Astrocyte (in vitro differentiated cells and primary cell): ENCODE data around the gene IL1RAPL2. TPM values are rescaled to one million over a fixed set of nuclear protein-coding genes. Genes with fewer than 3 reads are reported as not detected.

Experiments
- DNase-seq: peaks from one replicate; pipeline ENCODE4 v3.0.0-alpha.2; 2010; ENCODE audit warnings: low read depth
- FAIRE-seq: peaks from 2 replicates; lab custom pipeline; 2011; peaks lifted over from hg19 to GRCh38; lab: Jason Lieb, UNC
- H2AFZ ChIP-seq: 2 replicates; pipeline ENCODE4 v1.6.0; 2012; ENCODE audit warnings: low read depth, low read length, inconsistent platforms
- H3K27ac ChIP-seq: 2 replicates; pipeline ENCODE4 v1.5.1; 2011; ENCODE audit warnings: low read depth, low read length, inconsistent platforms
- H3K27me3 ChIP-seq: 2 replicates; pipeline ENCODE4 v1.6.0; 2011; ENCODE audit warnings: low read length, inconsistent platforms; ENCODE audit not compliant: insufficient read depth
- H3K36me3 ChIP-seq: 2 replicates; pipeline ENCODE4 v1.5.1; 2011; ENCODE audit warnings: low read length, inconsistent platforms; ENCODE audit not compliant: insufficient read depth
- H3K4me1 ChIP-seq: 2 replicates; pipeline ENCODE4 v1.5.1; 2011; ENCODE audit warnings: low read length, inconsistent platforms; ENCODE audit not compliant: insufficient read depth
- H3K4me2 ChIP-seq: 2 replicates; pipeline ENCODE4 v1.6.0; 2012; ENCODE audit warnings: low read length, inconsistent platforms
- H3K4me3 ChIP-seq: 2 replicates; pipeline ENCODE4 v1.5.1; 2011; ENCODE audit warnings: low read depth, mild to moderate bottlenecking, low read length, inconsistent platforms; ENCODE audit not compliant: insufficient read depth
- H3K79me2 ChIP-seq: 2 replicates; pipeline ENCODE4 v1.6.0; 2012; ENCODE audit warnings: mild to moderate bottlenecking, low read length, inconsistent platforms; ENCODE audit not compliant: insufficient read depth
- H3K9ac ChIP-seq: 2 replicates; pipeline ENCODE4 v1.6.0; 2012; ENCODE audit warnings: mild to moderate bottlenecking, low read length, inconsistent platforms
- H3K9me3 ChIP-seq: 2 replicates; pipeline ENCODE4 v1.5.1; 2012; ENCODE audit warnings: low read depth, mild to moderate bottlenecking, low read length, inconsistent platforms; ENCODE audit not compliant: insufficient read depth
- H4K20me1 ChIP-seq: 2 replicates; pipeline ENCODE4 v1.6.0; 2012; ENCODE audit warnings: low read length, inconsistent platforms; ENCODE audit not compliant: insufficient read depth
- H3K27ac Mint-ChIP-seq: one replicate; pipeline ENCODE4 v1.8.0; 2021; ENCODE audit warnings: mild to moderate bottlenecking, mixed read lengths; ENCODE audit not compliant: unreplicated experiment
- H3K27me3 Mint-ChIP-seq: one replicate; pipeline ENCODE4 v1.8.0; 2021; ENCODE audit warnings: low read depth, mixed read lengths; ENCODE audit not compliant: unreplicated experiment
- H3K36me3 Mint-ChIP-seq: one replicate; pipeline ENCODE4 v1.8.0; 2021; ENCODE audit warnings: low read depth, mixed read lengths; ENCODE audit not compliant: unreplicated experiment
- H3K4me1 Mint-ChIP-seq: one replicate; pipeline ENCODE4 v1.8.0; 2021; ENCODE audit warnings: low read depth, mixed read lengths; ENCODE audit not compliant: unreplicated experiment
- H3K4me3 Mint-ChIP-seq: one replicate; pipeline ENCODE4 v1.8.0; 2021; ENCODE audit warnings: mild to moderate bottlenecking, moderate library complexity, mixed read lengths; ENCODE audit not compliant: unreplicated experiment
- H3K9me3 Mint-ChIP-seq: one replicate; pipeline ENCODE4 v1.8.0; 2021; ENCODE audit warnings: mild to moderate bottlenecking, mixed read lengths; ENCODE audit not compliant: unreplicated experiment
- EZH2 ChIP-seq: IDR thresholded peaks from 2 replicates; pipeline ENCODE4 v1.6.1; 2012; ENCODE audit warnings: mild to moderate bottlenecking, low read length, inconsistent platforms; ENCODE audit not compliant: insufficient read depth
- total RNA-seq: library from RNA; stranded (reverse); gene quantifications from 2 replicates; pipeline ENCODE4 v1.2.1, GENCODE V29; 2021
- TF ChIP-seq, protein P1 (sequence below): IDR thresholded peaks from 2 replicates; pipeline ENCODE4 v1.5.1; 2011; ENCODE audit warnings: low read depth, mild to moderate bottlenecking, inconsistent platforms, low read length, moderate library complexity; ENCODE audit not compliant: insufficient read depth

Gene IL1RAPL2
- total RNA-seq, 1 donor from 2014 or later, result 0.16 TPM

GRCh38 chrX:104564921-104565703 is 887 bp upstream of the IL1RAPL2 start:
- Histone ChIP-seq H3K79me2 (no peaks in the 10 kb centered on the region), H3K27ac (no peak overlapping the region), H3K9ac (no peak overlapping the region), H4K20me1 (no peaks in the 10 kb centered on the region), H3K27me3 (peaks cover 20% of the 10 kb centered on the region), H3K36me3 (no peaks in the 10 kb centered on the region), H3K4me3 (no peak overlapping the region), H2AFZ (no peak overlapping the region), H3K4me2 (no peak overlapping the region), H3K9me3 (no peaks in the 10 kb centered on the region), H3K4me1 (no peaks in the 10 kb centered on the region)
- DNase-seq, result no peak
- Mint-ChIP-seq H3K27me3 (peaks cover 22% of the 10 kb centered on the region), H3K4me1 (peaks cover 5% of the 10 kb centered on the region), H3K9me3 (no peaks in the 10 kb centered on the region), H3K36me3 (no peaks in the 10 kb centered on the region), H3K27ac (no peak overlapping the region), H3K4me3 (no peak overlapping the region)
- TF ChIP-seq, protein P1, sequence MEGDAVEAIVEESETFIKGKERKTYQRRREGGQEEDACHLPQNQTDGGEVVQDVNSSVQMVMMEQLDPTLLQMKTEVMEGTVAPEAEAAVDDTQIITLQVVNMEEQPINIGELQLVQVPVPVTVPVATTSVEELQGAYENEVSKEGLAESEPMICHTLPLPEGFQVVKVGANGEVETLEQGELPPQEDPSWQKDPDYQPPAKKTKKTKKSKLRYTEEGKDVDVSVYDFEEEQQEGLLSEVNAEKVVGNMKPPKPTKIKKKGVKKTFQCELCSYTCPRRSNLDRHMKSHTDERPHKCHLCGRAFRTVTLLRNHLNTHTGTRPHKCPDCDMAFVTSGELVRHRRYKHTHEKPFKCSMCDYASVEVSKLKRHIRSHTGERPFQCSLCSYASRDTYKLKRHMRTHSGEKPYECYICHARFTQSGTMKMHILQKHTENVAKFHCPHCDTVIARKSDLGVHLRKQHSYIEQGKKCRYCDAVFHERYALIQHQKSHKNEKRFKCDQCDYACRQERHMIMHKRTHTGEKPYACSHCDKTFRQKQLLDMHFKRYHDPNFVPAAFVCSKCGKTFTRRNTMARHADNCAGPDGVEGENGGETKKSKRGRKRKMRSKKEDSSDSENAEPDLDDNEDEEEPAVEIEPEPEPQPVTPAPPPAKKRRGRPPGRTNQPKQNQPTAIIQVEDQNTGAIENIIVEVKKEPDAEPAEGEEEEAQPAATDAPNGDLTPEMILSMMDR, result no peak
- TF ChIP-seq EZH2, result no peak
- peak; percentile 55 for FAIRE-seq

DNA sequence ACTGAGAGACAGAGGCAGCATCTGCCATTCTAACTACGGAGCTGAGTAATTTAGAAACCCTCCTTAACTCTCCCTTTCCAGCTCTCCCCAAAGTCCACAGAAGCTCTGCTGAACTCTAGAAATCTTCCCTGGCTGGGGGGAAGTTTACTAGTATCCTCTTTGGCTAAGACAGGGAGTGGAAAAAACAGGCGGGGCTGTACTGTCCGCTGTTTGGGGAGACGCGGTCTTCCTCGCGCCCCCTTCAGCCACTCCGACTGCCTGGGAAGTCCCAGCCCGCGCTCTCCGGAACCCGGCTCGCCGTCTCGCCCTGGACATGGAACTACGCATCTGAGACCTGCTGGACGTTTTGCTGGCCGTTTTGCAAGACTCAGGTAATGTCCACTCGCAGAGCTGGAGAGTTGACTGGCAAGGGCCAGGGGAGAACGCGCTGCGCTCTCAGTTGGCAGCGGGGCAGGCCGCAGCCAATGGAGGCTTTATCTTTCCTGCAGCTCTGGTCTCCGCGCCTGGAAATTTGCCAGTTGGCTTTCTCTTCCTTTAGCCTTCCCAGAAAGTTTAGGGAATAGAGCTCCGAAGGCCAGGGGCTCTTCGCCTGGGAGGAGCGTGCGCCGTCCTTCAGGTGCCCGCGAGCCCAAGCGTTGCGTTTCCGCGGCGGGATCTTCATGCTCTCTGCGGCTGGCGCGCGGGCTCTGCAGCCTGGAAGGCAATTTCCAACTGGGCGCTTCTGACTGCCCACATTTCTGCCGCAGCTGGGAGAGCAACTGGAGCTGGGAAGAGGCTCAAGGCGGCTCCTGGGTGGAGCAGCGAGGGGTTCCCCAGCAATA is 892 bp downstream of the IL1RAPL2 start:
- H3K4me3 Mint-ChIP-seq, result peak overlapping the region; percentile 84
- Histone ChIP-seq H3K9me3 (no peaks in the 10 kb centered on the region), H4K20me1 (no peaks in the 10 kb centered on the region), H2AFZ (no peak overlapping the region), H3K27ac (no peak overlapping the region), H3K9ac (no peak overlapping the region), H3K4me2 (peak overlapping the region; percentile 46), H3K4me1 (no peaks in the 10 kb centered on the region), H3K27me3 (peaks cover 20% of the 10 kb centered on the region), H3K36me3 (no peaks in the 10 kb centered on the region), H3K79me2 (no peaks in the 10 kb centered on the region), H3K4me3 (no peak overlapping the region)
- peaks cover 5% of the 10 kb centered on the region for H3K4me1 Mint-ChIP-seq
- no peak for DNase-seq
- no peaks in the 10 kb centered on the region for H3K36me3 Mint-ChIP-seq
- H3K27me3 Mint-ChIP-seq, result peaks cover 22% of the 10 kb centered on the region
- H3K9me3 Mint-ChIP-seq, result no peaks in the 10 kb centered on the region
- H3K27ac Mint-ChIP-seq, result no peak overlapping the region
- FAIRE-seq, result no peak
- TF ChIP-seq, protein P1, result no peak
- no peak for TF ChIP-seq EZH2
